Dedifferentiated amniotic fluid mesenchymal stem cell (primary cell): ENCODE results near the gene ZMYND11.
"Not testable (repeated sequence)": the region's sequence is repeated elsewhere in the genome, so short reads cannot be mapped to it uniquely, and the experiment has no call there.

Experiments
- DNase-seq: peaks from one replicate; pipeline ENCODE4 v3.0.0-alpha.2; 2016; ENCODE audit errors: extremely low spot score

ZMYND11 gene

GRCh38 chr10:244227-244626 is 109.0 kb downstream of the ZMYND11 start:
- DNase-seq = no peak

GRCh38 chr10:246431-246830 is 111.2 kb downstream of the ZMYND11 start:
- no peak for DNase-seq

- DNase-seq = no peak
Measured at GRCh38 chr10:247480-247879, 112.2 kb downstream of the ZMYND11 start.

- no peak for DNase-seq
Measured at GRCh38 chr10:248307-248706, 113.1 kb downstream of the ZMYND11 start.

- DNase-seq = no peak
Measured at GRCh38 chr10:251982-252582, 116.8 kb downstream of the ZMYND11 start.

GRCh38 chr10:260819-261429 is 125.7 kb downstream of the ZMYND11 start:
- DNase-seq = no peak

GRCh38 chr10:264160-265073 is 129.2 kb downstream of the ZMYND11 start:
- not testable (repeated sequence) for DNase-seq

- not testable (repeated sequence) for DNase-seq
Measured at GRCh38 chr10:265074-265440, 129.8 kb downstream of the ZMYND11 start.

GRCh38 chr10:265816-266588 is 130.7 kb downstream of the ZMYND11 start:
- DNase-seq = not testable (repeated sequence)

- no peak for DNase-seq
Measured at GRCh38 chr10:266974-267425, 131.7 kb downstream of the ZMYND11 start.

- no peak for DNase-seq
Measured at GRCh38 chr10:267705-268104, 132.4 kb downstream of the ZMYND11 start.

- DNase-seq = no peak
Measured at GRCh38 chr10:269440-270074, 134.3 kb downstream of the ZMYND11 start.

- no peak for DNase-seq
Measured at GRCh38 chr10:271201-271600, 135.9 kb downstream of the ZMYND11 start.

- DNase-seq = no peak
Measured at GRCh38 chr10:271722-272121, 136.5 kb downstream of the ZMYND11 start.

- DNase-seq = no peak
Measured at GRCh38 chr10:273088-273487, 137.8 kb downstream of the ZMYND11 start.

- no peak for DNase-seq
Measured at GRCh38 chr10:274866-275265, 139.6 kb downstream of the ZMYND11 start.

- no peak for DNase-seq
Measured at GRCh38 chr10:275680-276079, 140.4 kb downstream of the ZMYND11 start.

- DNase-seq = no peak
Measured at GRCh38 chr10:277963-278362, 142.7 kb downstream of the ZMYND11 start.

- no peak for DNase-seq
Measured at GRCh38 chr10:278707-279106, 143.5 kb downstream of the ZMYND11 start.

GRCh38 chr10:279232-279631 is 144.0 kb downstream of the ZMYND11 start:
- no peak for DNase-seq

GRCh38 chr10:279655-280054 is 144.4 kb downstream of the ZMYND11 start:
- no peak for DNase-seq
